ENCODE data around the gene KIF18B. TPM values are rescaled to one million over a fixed set of nuclear protein-coding genes. Genes with fewer than 3 reads are reported as not detected.

Gene KIF18B
- total RNA-seq, 2 experiments from 2014 or later, result 0.05 to 0.08 TPM

- no peaks in the 10 kb centered on the region for H3K9me3 Mint-ChIP-seq
- ChIA-PET POLR2A (no interaction called here), CTCF (no interaction called here)
- Histone ChIP-seq H3K36me3 (ENCODE audit: insufficient read depth, low read length) (no peaks in the 10 kb centered on the region), H3K27ac (ENCODE audit: low read depth in 1 of 2, low read length in 2 of 2) (no peak overlapping the region), H3K27me3 (ENCODE audit: control insufficient read depth in 1 of 2, insufficient read depth in 2 of 2, low read length in 2 of 2) (peaks cover 6 to 35% of the 10 kb centered on the region in 2 experiments), H3K4me3 (ENCODE audit: low read length) (no peak overlapping the region), H3K4me1 (ENCODE audit: insufficient read depth, low read length) (no peaks in the 10 kb centered on the region), H3K9me3 (ENCODE audit: control insufficient read depth in 1 of 2, insufficient read depth in 1 of 2, low read length in 2 of 2) (no peaks in the 10 kb centered on the region)
- no peak overlapping the region for H3K27ac Mint-ChIP-seq
- no peaks in the 10 kb centered on the region for H3K36me3 Mint-ChIP-seq (ENCODE audit: low read depth)
- no peak for TF ChIP-seq CTCF (IDR thresholded peaks at IDR 0.05)
- H3K4me1 Mint-ChIP-seq (ENCODE audit: low read depth), result no peaks in the 10 kb centered on the region
- H3K4me3 Mint-ChIP-seq, result no peak overlapping the region
- H3K27me3 Mint-ChIP-seq, result peaks cover 55% of the 10 kb centered on the region
- no peak for ATAC-seq (ENCODE audit: poor library complexity)
- intact Hi-C loops (cut with DNase I, micrococcal nuclease), result no loop called here
- DNase-seq, result no peak
Observed at GRCh38 chr17:44981221-44981968, 33.8 kb upstream of the KIF18B start.

GRCh38 chr17:44979426-44979995 is 31.9 kb upstream of the KIF18B start:
- ChIA-PET CTCF (no interaction called here), POLR2A (no interaction called here)
- no peaks in the 10 kb centered on the region for H3K36me3 Mint-ChIP-seq (ENCODE audit: low read depth)
- no peak for DNase-seq
- H3K27ac Mint-ChIP-seq, result no peak overlapping the region
- no peak overlapping the region for H3K27ac ChIP-seq (ENCODE audit: low read depth in 1 of 2, low read length in 2 of 2)
- no peaks in the 10 kb centered on the region for H3K9me3 Mint-ChIP-seq
- no peaks in the 10 kb centered on the region for H3K36me3 ChIP-seq (ENCODE audit: insufficient read depth, low read length)
- no peak overlapping the region for H3K4me3 Mint-ChIP-seq
- intact Hi-C loops (cut with DNase I, micrococcal nuclease), result no loop called here
- H3K4me1 Mint-ChIP-seq (ENCODE audit: low read depth), result no peaks in the 10 kb centered on the region
- TF ChIP-seq CTCF (IDR thresholded peaks at IDR 0.05), result no peak
- no peak overlapping the region for H3K4me3 ChIP-seq (ENCODE audit: low read length)
- H3K4me1 ChIP-seq (ENCODE audit: insufficient read depth, low read length), result no peaks in the 10 kb centered on the region
- no peak for ATAC-seq (ENCODE audit: poor library complexity)
- H3K9me3 ChIP-seq (ENCODE audit: control insufficient read depth in 1 of 2, insufficient read depth in 1 of 2, low read length in 2 of 2), result no peaks in the 10 kb centered on the region
- H3K27me3 Mint-ChIP-seq, result peaks cover 57% of the 10 kb centered on the region
- peaks cover 5 to 30% of the 10 kb centered on the region in 2 experiments for H3K27me3 ChIP-seq (ENCODE audit: control insufficient read depth in 1 of 2, insufficient read depth in 2 of 2, low read length in 2 of 2)

- no peak overlapping the region for H3K4me3 ChIP-seq (ENCODE audit: low read length)
- no peaks in the 10 kb centered on the region for H3K9me3 ChIP-seq (ENCODE audit: control insufficient read depth in 1 of 2, insufficient read depth in 1 of 2, low read length in 2 of 2)
- Mint-ChIP-seq H3K4me1 (ENCODE audit: low read depth) (no peaks in the 10 kb centered on the region), H3K36me3 (ENCODE audit: low read depth) (no peaks in the 10 kb centered on the region), H3K27me3 (peaks cover 57% of the 10 kb centered on the region), H3K4me3 (no peak overlapping the region), H3K27ac (no peak overlapping the region), H3K9me3 (no peaks in the 10 kb centered on the region)
- ATAC-seq (ENCODE audit: poor library complexity) (no peak), DNase-seq (no peak)
- no peak for TF ChIP-seq CTCF (IDR thresholded peaks at IDR 0.05)
- no peaks in the 10 kb centered on the region for H3K36me3 ChIP-seq (ENCODE audit: insufficient read depth, low read length)
- H3K4me1 ChIP-seq (ENCODE audit: insufficient read depth, low read length), result no peaks in the 10 kb centered on the region
- intact Hi-C loops (cut with DNase I, micrococcal nuclease), result no loop called here
- ChIA-PET CTCF (no interaction called here), POLR2A (no interaction called here)
- peaks cover 5 to 30% of the 10 kb centered on the region in 2 experiments for H3K27me3 ChIP-seq (ENCODE audit: control insufficient read depth in 1 of 2, insufficient read depth in 2 of 2, low read length in 2 of 2)
- no peak overlapping the region for H3K27ac ChIP-seq (ENCODE audit: low read depth in 1 of 2, low read length in 2 of 2)
Observed at GRCh38 chr17:44978807-44979206, 31.2 kb upstream of the KIF18B start.
